HepG2 (cell line): Measurements from ENCODE around the gene LDB2. TPM values are rescaled to one million over a fixed set of nuclear protein-coding genes. Genes with fewer than 3 reads are reported as not detected.

Source experiments
- ATAC-seq: fragments of 200-7000 bp; cut with Tn5 transposase; 3 replicates; pipeline ENCODE4 v1.9.1; 2020; ENCODE audit warnings: mild to moderate bottlenecking, moderate library complexity
- BruUV-seq: library from RNA; stranded (reverse); fragments of 400-500 nt; replicated peaks from 2 replicates; lab custom pipeline; 2021; lab: Mats Ljungman, UMichigan
- CTCF ChIA-PET: fragments of 300-600 bp; formaldehyde crosslinking; extraction: SDS; loops from one replicate; lab custom pipeline; 2021; ENCODE audit warnings: low total read pairs, inconsistent platforms, low intra/inter-chr PET ratio; lab: Yijun Ruan, JAX
- POLR2A ChIA-PET: fragments of 350-600 bp; sonication (Branson Sonifier 250); formaldehyde crosslinking; loops from one replicate; lab custom pipeline; 2020; ENCODE audit warnings: antibody characterized with exemption, inconsistent platforms; lab: Yijun Ruan, JAX
- DNase-seq: peaks from one replicate; pipeline ENCODE4 v3.0.0-alpha.2; 2015; ENCODE audit warnings: low spot score
- FAIRE-seq: peaks from 3 replicates; lab custom pipeline; 2011; peaks lifted over from hg19 to GRCh38; lab: Jason Lieb, UNC
- H2AFZ ChIP-seq: one replicate; pipeline ENCODE4 v1.6.1; 2011; ENCODE audit warnings: low read length, inconsistent platforms
- H3K27ac ChIP-seq: fragments of 300-600 bp; 3 replicates; pipeline ENCODE4 v1.8.0; 2011; ENCODE audit warnings: mixed run types, mild to moderate bottlenecking, mixed read lengths, low read length, inconsistent platforms; ENCODE audit not compliant: insufficient read depth; ENCODE audit errors: extremely low read length
- H3K27me3 ChIP-seq, 2 experiments: fragments of 200-600 bp in 1 of 2; 2 replicates in 1 of 2; 3 replicates in 1 of 2; pipeline versions ENCODE4 v1.6.0 to v1.8.0; 2011; ENCODE audit warnings: low read length in 2 of 2, mild to moderate bottlenecking in 2 of 2, moderate library complexity in 2 of 2, inconsistent platforms in 1 of 2; ENCODE audit not compliant: insufficient read depth in 2 of 2, control insufficient read depth in 1 of 2
- H3K36me3 ChIP-seq, 2 experiments: fragments of 200-600 bp in 1 of 2; replicated peaks in 1 of 2; 2 replicates in 1 of 2; 3 replicates in 1 of 2; pipeline versions ENCODE4 v1.5.1 to v1.8.0; 2011; ENCODE audit warnings: low read length in 2 of 2, inconsistent platforms in 1 of 2; ENCODE audit not compliant: insufficient read depth in 2 of 2, control insufficient read depth in 1 of 2
- H3K4me1 ChIP-seq: 2 replicates; pipeline ENCODE4 v1.5.1; 2012; ENCODE audit warnings: low read length, inconsistent platforms; ENCODE audit not compliant: insufficient read depth
- H3K4me2 ChIP-seq: 2 replicates; pipeline ENCODE4 v1.6.0; 2011; ENCODE audit warnings: low read depth, low read length, inconsistent platforms
- H3K4me3 ChIP-seq, 3 experiments: fragments of 200-600 bp in 1 of 3; sonication (generic), shearing (Covaris generic) in 1 of 3; replicated peaks in 1 of 3; 2 replicates each; pipeline ENCODE4 v1.5.1; 2011 to 2016; ENCODE audit warnings: low read length in 3 of 3, inconsistent platforms in 2 of 3, low read depth in 2 of 3, mild to moderate bottlenecking in 2 of 3, control low read depth in 1 of 3, mixed read lengths in 1 of 3; ENCODE audit not compliant: insufficient read depth in 1 of 3
- H3K79me2 ChIP-seq: one replicate; pipeline ENCODE4 v1.6.1; 2011; ENCODE audit warnings: low read length, inconsistent platforms; ENCODE audit not compliant: insufficient read depth
- H3K9ac ChIP-seq: 2 replicates; pipeline ENCODE4 v1.6.0; 2011; ENCODE audit warnings: mild to moderate bottlenecking, low read depth, low read length, inconsistent platforms; ENCODE audit not compliant: insufficient read depth
- H3K9me3 ChIP-seq: 2 replicates; pipeline ENCODE4 v1.5.1; 2012; ENCODE audit warnings: mild to moderate bottlenecking, low read length
- H4K20me1 ChIP-seq: 2 replicates; pipeline ENCODE4 v1.6.0; 2011; ENCODE audit warnings: inconsistent platforms, mild to moderate bottlenecking, low read length, moderate library complexity; ENCODE audit not compliant: insufficient read depth
- BCL3 ChIP-seq: sonication (generic); formaldehyde crosslinking; IDR thresholded peaks from 2 replicates; pipeline ENCODE4 v1.5.1; 2020; ENCODE audit warnings: mild to moderate bottlenecking, missing genetic modification reagents, moderate library complexity
- CBX2 ChIP-seq, 2 experiments: fragments of 200-600 bp in 1 of 2; sonication (generic); formaldehyde crosslinking in 1 of 2; IDR thresholded peaks; 2 replicates each; pipeline versions ENCODE4 v1.7.0 to v1.8.1; 2018 to 2022; ENCODE audit warnings: low read depth in 2 of 2, low read length in 1 of 2, mild to moderate bottlenecking in 1 of 2, missing genetic modification reagents in 1 of 2
- HNF4G ChIP-seq, 2 experiments: sonication (generic) in 1 of 2; formaldehyde crosslinking in 1 of 2; IDR thresholded peaks; 2 replicates each; pipeline versions ENCODE4 v1.4.0 to v1.6.1; 2011 to 2020; ENCODE audit warnings: borderline replicate concordance in 2 of 2, low read depth in 2 of 2, mild to moderate bottlenecking in 2 of 2, low read length in 1 of 2, missing genetic modification reagents in 1 of 2, moderate library complexity in 1 of 2
- KIAA2018 ChIP-seq: sonication (generic); formaldehyde crosslinking; IDR thresholded peaks from 2 replicates; pipeline ENCODE4 v1.5.0; 2020; ENCODE audit warnings: mild to moderate bottlenecking, missing genetic modification reagents, borderline replicate concordance
- ZNF879 ChIP-seq: sonication (generic); formaldehyde crosslinking; IDR thresholded peaks from 2 replicates; pipeline ENCODE4 v1.8.1; 2023; ENCODE audit warnings: missing genetic modification reagents
- WGBS: methylation state at CpG from one replicate; pipeline ENCODE4 v1.1.6; 2017; ENCODE audit warnings: low lambda C conversion rate; 5-methylcytosine and 5-hydroxymethylcytosine counted together
- in situ Hi-C: cut with HindIII; loops from 2 replicates; pipeline ENCODE4 v1.10.0; 2017; ENCODE audit warnings: low pct_unique_long_range_greater_than_20kb; ENCODE audit not compliant: extremely low pct_ligation_motif_present
- intact Hi-C: fragments of 100-400 bp; cut with micrococcal nuclease; formaldehyde crosslinking; loops from one replicate; pipeline ENCODE4 v1.10.0; 2022; ENCODE audit not compliant: unreplicated experiment
- polyA plus RNA-seq, 8 experiments: library from polyadenylated mRNA; depleted of rRNA in 3 of 8; stranded (reverse) in 7 of 8; unstranded in 1 of 8; fragments of >200 nt; fragmentation: Illumina TruSeq in 4 of 8; extraction: Trizol in 4 of 8; gene quantifications; 2 replicates each; pipeline versions ENCODE4 v1.2.1 to v1.2.3, GENCODE V29; 2011 to 2016; ENCODE audit warnings: low read depth in 4 of 8, missing spikeins in 1 of 8, mixed read lengths in 1 of 8; ENCODE audit not compliant: insufficient read depth in 1 of 8
- total RNA-seq, 5 experiments: library from RNA; depleted of rRNA; stranded (reverse); fragments of >200 nt; fragmentation: Illumina TruSeq; extraction: Trizol; gene quantifications; 2 replicates each; pipeline ENCODE4 v1.2.3, GENCODE V29; 2016; ENCODE audit warnings: low read depth in 1 of 5
- TF ChIP-seq, protein P1 (sequence below): IDR thresholded peaks from 2 replicates; pipeline ENCODE4 v1.6.1; 2016
- TF ChIP-seq, protein P2 (sequence below): sonication (generic); formaldehyde crosslinking; IDR thresholded peaks from 2 replicates; pipeline ENCODE4 v1.8.0; 2022; ENCODE audit warnings: mild to moderate bottlenecking, missing genetic modification reagents, moderate library complexity

The LDB2 gene
- total and polyA plus RNA-seq, 2 of the 13 experiments (the other 11 are each of a cell fraction or from before 2014, with no cell fraction given) = not detected

DNA sequence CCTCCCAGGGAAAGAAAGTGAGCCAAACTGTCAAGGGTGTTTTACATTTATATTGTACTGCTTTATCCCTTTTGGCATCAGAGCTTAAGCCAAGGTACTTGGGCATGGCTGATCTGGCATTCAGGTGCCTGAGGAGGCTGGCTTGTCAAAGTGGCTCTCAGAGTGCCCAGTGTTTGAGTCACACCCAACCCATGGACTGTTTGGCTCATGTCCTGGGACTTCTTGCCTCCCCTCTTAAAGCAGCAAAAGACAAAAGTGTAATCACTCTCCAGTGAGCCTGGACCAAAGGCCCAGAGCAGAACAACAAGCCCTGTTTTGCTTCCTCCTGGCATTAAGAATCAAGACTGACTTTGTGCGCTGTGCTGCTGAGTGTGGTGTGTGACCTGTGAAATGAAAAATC, 360.5 kb downstream of the LDB2 start:
- ChIA-PET POLR2A (no interaction called here), CTCF (no interaction called here)
- Histone ChIP-seq H3K4me3 (no peak overlapping the region), H3K9ac (no peak overlapping the region), H3K9me3 (no peaks in the 10 kb centered on the region), H3K4me1 (no peaks in the 10 kb centered on the region), H3K79me2 (no peaks in the 10 kb centered on the region), H3K27ac (no peak overlapping the region), H3K4me2 (no peak overlapping the region), H3K27me3 (no peaks in the 10 kb centered on the region; a peak in 1 of 5 replicates), H3K36me3 (no peaks in the 10 kb centered on the region), H4K20me1 (no peaks in the 10 kb centered on the region), H2AFZ (no peak overlapping the region)
- TF ChIP-seq ZNF879 (CRISPR knock-in tag) = no peak
- TF ChIP-seq KIAA2018 (CRISPR knock-in tag) = no peak
- no peak for TF ChIP-seq CBX2 (IDR thresholded peaks at IDR 0.05; ENCODE audit: low read depth, low read length)
- no peak for TF ChIP-seq CBX2 (CRISPR knock-in tag; IDR thresholded peaks at IDR 0.05; ENCODE audit: low read depth)
- TF ChIP-seq BCL3 (CRISPR knock-in tag) = no peak
- TF ChIP-seq HNF4G (IDR thresholded peaks at IDR 0.05; ENCODE audit: borderline replicate concordance, low read depth, low read length) = no peak
- no peak for TF ChIP-seq HNF4G (CRISPR knock-in tag; IDR thresholded peaks at IDR 0.05; ENCODE audit: borderline replicate concordance, low read depth)
- TF ChIP-seq, protein P1, sequence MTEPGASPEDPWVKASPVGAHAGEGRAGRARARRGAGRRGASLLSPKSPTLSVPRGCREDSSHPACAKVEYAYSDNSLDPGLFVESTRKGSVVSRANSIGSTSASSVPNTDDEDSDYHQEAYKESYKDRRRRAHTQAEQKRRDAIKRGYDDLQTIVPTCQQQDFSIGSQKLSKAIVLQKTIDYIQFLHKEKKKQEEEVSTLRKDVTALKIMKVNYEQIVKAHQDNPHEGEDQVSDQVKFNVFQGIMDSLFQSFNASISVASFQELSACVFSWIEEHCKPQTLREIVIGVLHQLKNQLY (CRISPR knock-in tag) = no peak
- TF ChIP-seq, protein P2, sequence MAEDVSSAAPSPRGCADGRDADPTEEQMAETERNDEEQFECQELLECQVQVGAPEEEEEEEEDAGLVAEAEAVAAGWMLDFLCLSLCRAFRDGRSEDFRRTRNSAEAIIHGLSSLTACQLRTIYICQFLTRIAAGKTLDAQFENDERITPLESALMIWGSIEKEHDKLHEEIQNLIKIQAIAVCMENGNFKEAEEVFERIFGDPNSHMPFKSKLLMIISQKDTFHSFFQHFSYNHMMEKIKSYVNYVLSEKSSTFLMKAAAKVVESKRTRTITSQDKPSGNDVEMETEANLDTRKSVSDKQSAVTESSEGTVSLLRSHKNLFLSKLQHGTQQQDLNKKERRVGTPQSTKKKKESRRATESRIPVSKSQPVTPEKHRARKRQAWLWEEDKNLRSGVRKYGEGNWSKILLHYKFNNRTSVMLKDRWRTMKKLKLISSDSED = no peak
- intact Hi-C loops = no loop called here
- DNase-seq (no peak), ATAC-seq (no peak), FAIRE-seq (no peak)
- BruUV-seq = no TSS peak
- in situ Hi-C loops = no loop called here
- 29% methylated on average over 1 of the region's 1 CpG for WGBS
